Activated B cell treated with CpG ODN at 0.5 μM for 24 hours (primary cell): ENCODE data around the gene VDR. TPM values are rescaled to one million over a fixed set of nuclear protein-coding genes. Genes with fewer than 3 reads are reported as not detected.
A peak's percentile ranks its signal among the peaks of the same experiment; 100 is the strongest.

Experiments used
- ATAC-seq: fragments of 200-7000 bp; cut with Tn5 transposase; one replicate; pipeline ENCODE4 v1.10.0; 2021; ENCODE audit warnings: low read depth, mild to moderate bottlenecking, moderate library complexity
- CTCF ChIA-PET: fragments of 350-600 bp; sonication (Branson Sonifier 250); formaldehyde crosslinking; loops from one replicate; lab custom pipeline; 2021; ENCODE audit warnings: antibody characterized with exemption; lab: Charles Lee
- POLR2A ChIA-PET: fragments of 350-600 bp; sonication (Branson Sonifier 250); formaldehyde crosslinking; loops from one replicate; lab custom pipeline; 2021; ENCODE audit warnings: antibody characterized with exemption; lab: Charles Lee
- DNase-seq: peaks from one replicate; pipeline ENCODE4 v3.0.0; 2022
- H3K27ac Mint-ChIP-seq: one replicate; pipeline ENCODE4 v1.8.0; 2020; ENCODE audit warnings: mixed read lengths
- H3K27me3 Mint-ChIP-seq: one replicate; pipeline ENCODE4 v1.8.0; 2021; ENCODE audit warnings: mixed read lengths
- H3K36me3 Mint-ChIP-seq: one replicate; pipeline ENCODE4 v1.8.0; 2021; ENCODE audit warnings: low read depth, mixed read lengths
- H3K4me1 Mint-ChIP-seq: one replicate; pipeline ENCODE4 v1.8.0; 2021; ENCODE audit warnings: mixed read lengths
- H3K4me3 Mint-ChIP-seq: one replicate; pipeline ENCODE4 v1.8.0; 2020; ENCODE audit warnings: mild to moderate bottlenecking, mixed read lengths
- H3K9me3 Mint-ChIP-seq: one replicate; pipeline ENCODE4 v1.8.0; 2020; ENCODE audit warnings: mixed read lengths
- CTCF ChIP-seq: fragments of 200-600 bp; IDR thresholded peaks from one replicate; pipeline ENCODE4 v1.8.0; 2022; ENCODE audit warnings: antibody characterized with exemption, mild to moderate bottlenecking
- intact Hi-C: fragments of 100-400 bp; cut with micrococcal nuclease; formaldehyde crosslinking; loops from one replicate; pipeline ENCODE4 v1.15.1; 2024
- total RNA-seq: library from RNA; stranded (reverse); gene quantifications from 2 replicates; pipeline ENCODE4 v1.2.3, GENCODE V29; 2022

Gene VDR
- total RNA-seq, 1 donor from 2014 or later: 0.86 TPM

GRCh38 chr12:47907851-47908454, 3.2 kb upstream of the VDR start:
- no peak overlapping the region for H3K4me3 Mint-ChIP-seq
- peaks cover 19% of the 10 kb centered on the region for H3K4me1 Mint-ChIP-seq
- POLR2A ChIA-PET: no interaction called here
- intact Hi-C loops: loop anchor here (5.0 kb wide), 1 partner anchor 36 kb away; no protein-coding TSS in a partner anchor
- H3K27ac Mint-ChIP-seq: no peak overlapping the region
- peaks cover 15% of the 10 kb centered on the region for H3K27me3 Mint-ChIP-seq
- DNase-seq: no peak
- CTCF ChIA-PET: no interaction called here
- H3K9me3 Mint-ChIP-seq: no peaks in the 10 kb centered on the region
- H3K36me3 Mint-ChIP-seq: no peaks in the 10 kb centered on the region
- TF ChIP-seq CTCF: no peak
- no peak for ATAC-seq

- ChIA-PET POLR2A (interaction anchor here (1.2 kb wide), 1 partner anchor 10 kb away, joined by 3 read pairs; no protein-coding TSS in a partner anchor), CTCF (interaction anchor here (0.8 to 1.5 kb wide), 5 partner anchors 9 to 253 kb away, joined by 3 to 7 read pairs (median 3); partner anchors contain the start of genes ASB8 and TMEM106C)
- H3K4me3 Mint-ChIP-seq: peak overlapping the region; percentile 87
- TF ChIP-seq CTCF: no peak
- H3K36me3 Mint-ChIP-seq: no peaks in the 10 kb centered on the region
- peak; percentile 36 for ATAC-seq
- no peaks in the 10 kb centered on the region for H3K9me3 Mint-ChIP-seq
- H3K4me1 Mint-ChIP-seq: peaks cover 23% of the 10 kb centered on the region
- no peak for DNase-seq
- intact Hi-C loops: loop anchor here (1.0 kb wide), 1 partner anchor 45 kb away; no protein-coding TSS in a partner anchor
- peak overlapping the region; percentile 41 for H3K27ac Mint-ChIP-seq
- H3K27me3 Mint-ChIP-seq: peaks cover 27% of the 10 kb centered on the region
These were observed 674 bp downstream of the VDR start for GRCh38 chr12:47903927-47904712.

GRCh38 chr12:47903151-47903611, 1.6 kb downstream of the VDR start:
- Mint-ChIP-seq H3K36me3 (no peaks in the 10 kb centered on the region), H3K4me3 (no peak overlapping the region), H3K27me3 (peaks cover 32% of the 10 kb centered on the region), H3K4me1 (peaks cover 23% of the 10 kb centered on the region), H3K9me3 (no peaks in the 10 kb centered on the region), H3K27ac (no peak overlapping the region)
- intact Hi-C loops: no loop called here
- ChIA-PET CTCF (no interaction called here), POLR2A (no interaction called here)
- no peak for TF ChIP-seq CTCF
- no peak for DNase-seq
- ATAC-seq: no peak

GRCh38 chr12:47902131-47902639, 2.6 kb downstream of the VDR start:
- no peak for ATAC-seq
- no peak for DNase-seq
- no peaks in the 10 kb centered on the region for H3K9me3 Mint-ChIP-seq
- H3K36me3 Mint-ChIP-seq: no peaks in the 10 kb centered on the region
- TF ChIP-seq CTCF: no peak
- intact Hi-C loops: no loop called here
- ChIA-PET CTCF (no interaction called here), POLR2A (no interaction called here)
- H3K27ac Mint-ChIP-seq: no peak overlapping the region
- peaks cover 23% of the 10 kb centered on the region for H3K4me1 Mint-ChIP-seq
- H3K4me3 Mint-ChIP-seq: no peak overlapping the region
- peaks cover 41% of the 10 kb centered on the region for H3K27me3 Mint-ChIP-seq

GRCh38 chr12:47901718-47902093, 3.1 kb downstream of the VDR start:
- ATAC-seq: no peak
- Mint-ChIP-seq H3K4me1 (peaks cover 23% of the 10 kb centered on the region), H3K36me3 (no peaks in the 10 kb centered on the region), H3K27ac (no peak overlapping the region), H3K27me3 (peaks cover 44% of the 10 kb centered on the region), H3K9me3 (no peaks in the 10 kb centered on the region), H3K4me3 (no peak overlapping the region)
- ChIA-PET POLR2A (no interaction called here), CTCF (no interaction called here)
- no peak for DNase-seq
- TF ChIP-seq CTCF: no peak
- intact Hi-C loops: no loop called here
